Activated CD4-positive, alpha-beta memory T cell treated with anti-CD3 and anti-CD28 coated beads for 36 hours (primary cell): ENCODE results near the gene ADCY3. TPM values are rescaled to one million over a fixed set of nuclear protein-coding genes. Genes with fewer than 3 reads are reported as not detected.

Experiments
- CTCF ChIA-PET: fragments of 350-600 bp; sonication (Branson Sonifier 250); formaldehyde crosslinking; loops from one replicate; lab custom pipeline; 2021; ENCODE audit warnings: antibody characterized with exemption, inconsistent platforms; lab: Charles Lee
- POLR2A ChIA-PET: fragments of 350-600 bp; sonication (Branson Sonifier 250); formaldehyde crosslinking; loops from one replicate; lab custom pipeline; 2021; ENCODE audit warnings: antibody characterized with exemption; lab: Charles Lee
- DNase-seq: peaks from one replicate; pipeline ENCODE4 v3.0.0-alpha.2; 2020
- H3K27ac Mint-ChIP-seq: one replicate; pipeline ENCODE4 v1.8.0; 2021; ENCODE audit warnings: mixed read lengths
- H3K27me3 Mint-ChIP-seq: one replicate; pipeline ENCODE4 v1.8.0; 2021; ENCODE audit warnings: mixed read lengths
- H3K36me3 Mint-ChIP-seq: one replicate; pipeline ENCODE4 v1.8.0; 2021; ENCODE audit warnings: mixed read lengths
- H3K4me1 Mint-ChIP-seq: one replicate; pipeline ENCODE4 v1.8.0; 2021; ENCODE audit warnings: low read depth, mixed read lengths
- H3K4me3 Mint-ChIP-seq: one replicate; pipeline ENCODE4 v1.8.0; 2021; ENCODE audit warnings: mild to moderate bottlenecking, mixed read lengths
- H3K9me3 Mint-ChIP-seq: one replicate; pipeline ENCODE4 v1.8.0; 2021; ENCODE audit warnings: mixed read lengths
- intact Hi-C: fragments of 100-400 bp; cut with micrococcal nuclease; formaldehyde crosslinking; loops from one replicate; pipeline ENCODE4 v1.15.1; 2023
- total RNA-seq, 2 experiments: library from RNA; stranded (reverse); gene quantifications; one replicate each; pipeline ENCODE4 v1.2.3, GENCODE V29; 2021

ADCY3 gene
- total RNA-seq, 2 experiments from 2014 or later, result 68.7 to 71.7 TPM

- POLR2A ChIA-PET, result no interaction called here
- DNase-seq, result no peak
- CTCF ChIA-PET, result no interaction called here
- peaks cover 12% of the 10 kb centered on the region for H3K36me3 Mint-ChIP-seq
- intact Hi-C loops, result no loop called here
- no peaks in the 10 kb centered on the region for H3K4me1 Mint-ChIP-seq
- no peaks in the 10 kb centered on the region for H3K9me3 Mint-ChIP-seq
- no peak overlapping the region for H3K4me3 Mint-ChIP-seq
- no peaks in the 10 kb centered on the region for H3K27me3 Mint-ChIP-seq
- no peak overlapping the region for H3K27ac Mint-ChIP-seq
Observed at GRCh38 chr2:24945907-24946306, 25.9 kb upstream of the ADCY3 start.

- ChIA-PET POLR2A (interaction anchor here (0.6 to 1.2 kb wide), 3 partner anchors 10 to 53 kb away, joined by 3 to 5 read pairs (median 4); no protein-coding TSS in a partner anchor), CTCF (no interaction called here)
- Mint-ChIP-seq H3K4me1 (no peaks in the 10 kb centered on the region), H3K4me3 (no peak overlapping the region), H3K9me3 (no peaks in the 10 kb centered on the region), H3K27me3 (no peaks in the 10 kb centered on the region), H3K27ac (no peak overlapping the region), H3K36me3 (peaks cover 12% of the 10 kb centered on the region)
- intact Hi-C loops, result no loop called here
- DNase-seq, result no peak
Observed at GRCh38 chr2:24943427-24944053, 23.5 kb upstream of the ADCY3 start.

- no peaks in the 10 kb centered on the region for H3K4me1 Mint-ChIP-seq
- H3K9me3 Mint-ChIP-seq, result no peaks in the 10 kb centered on the region
- CTCF ChIA-PET, result no interaction called here
Observed at GRCh38 chr2:24939353-24939752, 19.3 kb upstream of the ADCY3 start.

GRCh38 chr2:24937236-24937635 is 17.2 kb upstream of the ADCY3 start:
- ChIA-PET POLR2A (no interaction called here), CTCF (interaction anchor here (1.1 kb wide), 1 partner anchor 38 kb away, joined by 3 read pairs; no protein-coding TSS in a partner anchor)
- DNase-seq, result no peak
- intact Hi-C loops, result no loop called here
- Mint-ChIP-seq H3K27ac (no peak overlapping the region), H3K36me3 (no peaks in the 10 kb centered on the region), H3K4me1 (no peaks in the 10 kb centered on the region), H3K27me3 (no peaks in the 10 kb centered on the region), H3K9me3 (no peaks in the 10 kb centered on the region), H3K4me3 (no peak overlapping the region)

More at GRCh38 chr2:24939353-24939752, 19.3 kb upstream of the ADCY3 start:
- no peak overlapping the region for H3K27ac Mint-ChIP-seq
- H3K27me3 Mint-ChIP-seq, result no peaks in the 10 kb centered on the region
- no peak overlapping the region for H3K4me3 Mint-ChIP-seq
- H3K36me3 Mint-ChIP-seq, result no peaks in the 10 kb centered on the region
- intact Hi-C loops, result no loop called here
- POLR2A ChIA-PET, result no interaction called here
- no peak for DNase-seq

- no peaks in the 10 kb centered on the region for H3K27me3 Mint-ChIP-seq
- H3K4me3 Mint-ChIP-seq, result no peak overlapping the region
- ChIA-PET CTCF (no interaction called here), POLR2A (no interaction called here)
- intact Hi-C loops, result no loop called here
- no peaks in the 10 kb centered on the region for H3K36me3 Mint-ChIP-seq
- peaks cover 6% of the 10 kb centered on the region for H3K4me1 Mint-ChIP-seq
- H3K27ac Mint-ChIP-seq, result no peak overlapping the region
- H3K9me3 Mint-ChIP-seq, result no peaks in the 10 kb centered on the region
- no peak for DNase-seq
Observed at GRCh38 chr2:24935145-24935544, 15.1 kb upstream of the ADCY3 start.

- Mint-ChIP-seq H3K9me3 (no peaks in the 10 kb centered on the region), H3K4me3 (no peak overlapping the region), H3K27me3 (no peaks in the 10 kb centered on the region), H3K36me3 (no peaks in the 10 kb centered on the region), H3K27ac (no peak overlapping the region), H3K4me1 (peaks cover 6% of the 10 kb centered on the region)
- DNase-seq, result no peak
- intact Hi-C loops, result no loop called here
- ChIA-PET CTCF (no interaction called here), POLR2A (no interaction called here)
Observed at GRCh38 chr2:24932715-24933114, 12.7 kb upstream of the ADCY3 start.

- H3K4me1 Mint-ChIP-seq, result peaks cover 6% of the 10 kb centered on the region
- no peaks in the 10 kb centered on the region for H3K27me3 Mint-ChIP-seq
- peak; percentile 31 for DNase-seq
- H3K9me3 Mint-ChIP-seq, result no peaks in the 10 kb centered on the region
- H3K36me3 Mint-ChIP-seq, result no peaks in the 10 kb centered on the region
- intact Hi-C loops, result no loop called here
- H3K27ac Mint-ChIP-seq, result no peak overlapping the region
- CTCF ChIA-PET, result no interaction called here
- H3K4me3 Mint-ChIP-seq, result no peak overlapping the region
- POLR2A ChIA-PET, result no interaction called here
Observed at GRCh38 chr2:24930768-24931167, 10.7 kb upstream of the ADCY3 start.

- POLR2A ChIA-PET, result interaction anchor here (1.0 kb wide), 1 partner anchor 10 kb away, joined by 3 read pairs; the partner anchor contains the start of gene ADCY3
Observed at GRCh38 chr2:24929230-24929629, 9.2 kb upstream of the ADCY3 start.

GRCh38 chr2:24928036-24928435 is 8.0 kb upstream of the ADCY3 start:
- Mint-ChIP-seq H3K4me3 (no peak overlapping the region), H3K4me1 (peaks cover 6% of the 10 kb centered on the region), H3K27me3 (no peaks in the 10 kb centered on the region), H3K36me3 (no peaks in the 10 kb centered on the region), H3K27ac (no peak overlapping the region), H3K9me3 (no peaks in the 10 kb centered on the region)
- ChIA-PET POLR2A (interaction anchor here (1.0 kb wide), 1 partner anchor 8 kb away, joined by 3 read pairs; the partner anchor contains the start of gene ADCY3), CTCF (no interaction called here)
- DNase-seq, result no peak
- intact Hi-C loops, result no loop called here

More at GRCh38 chr2:24929230-24929629, 9.2 kb upstream of the ADCY3 start:
- H3K4me1 Mint-ChIP-seq, result peaks cover 6% of the 10 kb centered on the region
- H3K9me3 Mint-ChIP-seq, result no peaks in the 10 kb centered on the region
- intact Hi-C loops, result no loop called here
- no peak overlapping the region for H3K27ac Mint-ChIP-seq
- H3K4me3 Mint-ChIP-seq, result no peak overlapping the region
- H3K36me3 Mint-ChIP-seq, result no peaks in the 10 kb centered on the region
- no peak for DNase-seq
- H3K27me3 Mint-ChIP-seq, result no peaks in the 10 kb centered on the region
- CTCF ChIA-PET, result interaction anchor here (1.0 kb wide), 1 partner anchor 9 kb away, joined by 3 read pairs; no protein-coding TSS in a partner anchor

- POLR2A ChIA-PET, result no interaction called here
- no peaks in the 10 kb centered on the region for H3K36me3 Mint-ChIP-seq
- H3K4me1 Mint-ChIP-seq, result peaks cover 6% of the 10 kb centered on the region
- intact Hi-C loops, result no loop called here
- H3K27me3 Mint-ChIP-seq, result no peaks in the 10 kb centered on the region
- H3K27ac Mint-ChIP-seq, result peak overlapping the region; percentile 26
- CTCF ChIA-PET, result interaction anchor here (1.1 kb wide), 1 partner anchor 49 kb away, joined by 3 read pairs; no protein-coding TSS in a partner anchor
- peak; percentile 76 for DNase-seq
- H3K4me3 Mint-ChIP-seq, result peak overlapping the region; percentile 13
- H3K9me3 Mint-ChIP-seq, result no peaks in the 10 kb centered on the region
Observed at GRCh38 chr2:24926602-24927252, 6.7 kb upstream of the ADCY3 start.

- no peaks in the 10 kb centered on the region for H3K36me3 Mint-ChIP-seq
- no peaks in the 10 kb centered on the region for H3K9me3 Mint-ChIP-seq
- ChIA-PET CTCF (no interaction called here), POLR2A (no interaction called here)
- H3K27me3 Mint-ChIP-seq, result no peaks in the 10 kb centered on the region
- DNase-seq, result no peak
- no peak overlapping the region for H3K27ac Mint-ChIP-seq
- H3K4me1 Mint-ChIP-seq, result peaks cover 6% of the 10 kb centered on the region
- intact Hi-C loops, result no loop called here
- no peak overlapping the region for H3K4me3 Mint-ChIP-seq
Observed at GRCh38 chr2:24926220-24926601, 6.2 kb upstream of the ADCY3 start.

- no peaks in the 10 kb centered on the region for H3K27me3 Mint-ChIP-seq
- no peaks in the 10 kb centered on the region for H3K36me3 Mint-ChIP-seq
- no peaks in the 10 kb centered on the region for H3K9me3 Mint-ChIP-seq
- H3K27ac Mint-ChIP-seq, result no peak overlapping the region
- ChIA-PET CTCF (no interaction called here), POLR2A (no interaction called here)
- intact Hi-C loops, result no loop called here
- H3K4me1 Mint-ChIP-seq, result peaks cover 6% of the 10 kb centered on the region
- H3K4me3 Mint-ChIP-seq, result no peak overlapping the region
- DNase-seq, result no peak
Observed at GRCh38 chr2:24925815-24926214, 5.8 kb upstream of the ADCY3 start.
